HL-60/S4 (cell line): ENCODE data around the gene RUNX1.

Experiments
- in situ Hi-C: fragments of 300-500 bp; cut with MboI; formaldehyde crosslinking; loops from 2 replicates; pipeline ENCODE4 v1.14.3; 2022; ENCODE audit warnings: low sequenced_read_pairs

Gene RUNX1

DNA sequence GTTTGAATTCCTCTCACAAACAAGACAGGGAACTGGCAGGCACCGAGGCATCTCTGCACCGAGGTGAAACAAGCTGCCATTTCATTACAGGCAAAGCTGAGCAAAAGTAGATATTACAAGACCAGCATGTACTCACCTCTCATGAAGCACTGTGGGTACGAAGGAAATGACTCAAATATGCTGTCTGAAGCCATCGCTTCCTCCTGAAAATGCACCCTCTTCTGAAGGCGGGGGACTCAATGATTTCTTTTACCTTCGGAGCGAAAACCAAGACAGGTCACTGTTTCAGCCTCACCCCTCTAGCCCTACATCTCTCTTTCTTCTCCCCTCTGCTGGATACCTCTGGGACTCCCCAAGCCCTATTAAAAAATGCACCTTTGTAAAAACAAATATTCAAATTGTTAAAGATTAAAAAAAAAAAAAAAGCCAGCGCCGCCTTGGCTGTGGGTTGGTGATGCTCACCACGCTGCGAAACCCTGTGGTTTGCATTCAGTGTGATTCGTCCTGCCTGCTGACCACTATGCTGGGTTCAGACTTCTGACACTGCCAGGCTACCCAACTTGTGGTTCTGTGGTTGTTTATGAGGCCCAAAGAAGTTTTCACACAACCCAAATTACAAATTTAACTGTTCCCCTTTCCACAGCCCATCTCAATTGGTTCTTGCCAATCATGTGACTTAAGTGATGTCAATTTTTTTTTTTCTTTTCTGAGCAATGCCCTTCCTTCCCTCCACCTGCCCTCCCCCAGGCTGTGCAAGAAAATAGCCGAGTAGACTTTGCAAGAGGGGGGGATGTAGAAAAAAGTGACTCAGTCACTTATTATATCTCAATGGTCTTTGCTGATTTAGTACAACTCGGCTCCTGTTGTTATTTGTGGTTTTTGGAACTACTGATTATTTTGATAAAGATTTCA lies at the start of gene RUNX1:
RUNX1 (minus strand) TSS at position 597 of the 912 bp plus-strand sequence.
- in situ Hi-C loops: loop anchor here (10.0 kb wide), 1 partner anchor 144 kb away; no protein-coding TSS in a partner anchor

DNA sequence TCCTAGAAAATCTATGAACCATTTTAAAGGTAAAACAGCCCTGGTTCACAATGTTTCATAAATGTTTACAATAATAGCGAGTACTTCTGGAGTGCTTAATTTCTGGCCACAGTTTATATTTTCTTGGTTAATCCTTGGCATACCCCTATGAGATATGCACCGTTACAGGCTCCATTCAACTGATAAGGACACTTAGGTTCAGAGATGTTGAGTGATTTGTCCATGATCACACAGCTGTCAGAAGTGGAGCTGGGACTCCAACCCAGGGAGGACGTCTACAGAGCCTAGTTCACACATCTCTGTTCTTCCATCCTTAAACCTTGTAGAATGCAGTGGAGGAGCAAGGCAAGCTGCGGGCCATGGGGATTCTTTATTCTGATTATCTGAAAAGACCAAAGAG lies 48.4 kb upstream of the RUNX1 start:
- in situ Hi-C loops: no loop called here

DNA sequence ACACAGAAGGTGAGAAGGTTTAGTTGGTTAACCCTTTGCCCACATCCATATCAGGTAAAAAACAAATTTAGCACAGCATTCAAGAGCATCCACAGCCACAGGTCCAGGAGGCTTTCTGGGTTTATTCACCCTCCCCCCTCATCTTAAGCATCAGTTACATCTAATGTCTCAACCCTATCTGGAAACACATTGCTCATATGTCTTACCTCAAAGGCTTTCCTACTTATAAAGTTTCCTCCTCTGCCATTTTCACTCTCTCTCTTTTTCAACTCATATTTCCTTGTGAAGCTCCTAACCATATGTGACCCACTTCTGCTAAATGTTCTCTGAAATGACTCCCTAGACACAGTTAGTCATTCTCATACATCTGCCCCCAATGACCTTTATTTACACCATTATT lies 47.9 kb upstream of the RUNX1 start:
- in situ Hi-C loops: no loop called here

GRCh38 chr21:35095859-35096291 lies 46.8 kb upstream of the RUNX1 start:
- in situ Hi-C loops: no loop called here

- in situ Hi-C loops: no loop called here
Measured at GRCh38 chr21:35093514-35093913, 44.4 kb upstream of the RUNX1 start.

GRCh38 chr21:35091496-35091895 lies 42.4 kb upstream of the RUNX1 start:
- in situ Hi-C loops: no loop called here

DNA sequence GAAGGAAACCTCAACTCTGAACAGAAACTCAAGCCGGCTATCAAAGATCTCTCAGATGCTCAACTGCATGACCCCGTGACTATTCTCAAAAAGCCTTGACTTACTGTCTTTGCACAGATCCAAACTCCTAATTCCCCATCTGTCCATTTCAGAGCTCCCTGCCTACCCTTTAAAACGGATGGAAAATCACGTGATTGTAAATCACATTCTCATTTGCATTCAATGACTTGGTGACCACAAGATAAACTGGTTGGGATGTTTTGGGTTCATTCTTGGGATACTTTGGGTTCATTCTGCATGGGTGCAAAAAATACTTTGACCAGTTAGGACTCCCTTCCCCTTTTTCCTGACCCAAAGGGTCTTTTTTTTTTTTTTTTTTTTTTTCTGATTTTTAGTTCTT lies 41.3 kb upstream of the RUNX1 start:
- in situ Hi-C loops: no loop called here

GRCh38 chr21:35088319-35088771 lies 39.2 kb upstream of the RUNX1 start:
- in situ Hi-C loops: no loop called here

- in situ Hi-C loops: no loop called here
Measured at GRCh38 chr21:35086357-35086756, 37.3 kb upstream of the RUNX1 start.

DNA sequence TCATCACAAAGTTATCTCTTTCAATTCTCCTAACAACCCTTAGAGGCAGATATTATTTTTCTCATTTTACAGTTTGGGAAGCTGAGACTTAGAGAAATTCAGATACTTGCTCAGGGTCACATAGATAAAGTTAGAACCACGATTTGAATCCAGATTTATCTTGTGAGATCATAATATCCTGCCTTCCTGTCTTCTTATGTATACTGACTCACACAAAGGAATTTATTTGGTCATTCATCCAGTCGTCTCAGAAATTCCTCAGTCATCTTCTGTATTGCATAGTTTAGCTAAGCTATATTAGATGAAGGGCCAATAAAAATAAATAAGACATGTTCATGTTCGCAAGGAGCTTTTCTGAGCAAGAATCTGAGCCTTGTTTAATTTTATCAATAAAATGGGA lies 35.8 kb upstream of the RUNX1 start:
- in situ Hi-C loops: no loop called here

GRCh38 chr21:35083246-35083645 lies 34.1 kb upstream of the RUNX1 start:
- in situ Hi-C loops: no loop called here

DNA sequence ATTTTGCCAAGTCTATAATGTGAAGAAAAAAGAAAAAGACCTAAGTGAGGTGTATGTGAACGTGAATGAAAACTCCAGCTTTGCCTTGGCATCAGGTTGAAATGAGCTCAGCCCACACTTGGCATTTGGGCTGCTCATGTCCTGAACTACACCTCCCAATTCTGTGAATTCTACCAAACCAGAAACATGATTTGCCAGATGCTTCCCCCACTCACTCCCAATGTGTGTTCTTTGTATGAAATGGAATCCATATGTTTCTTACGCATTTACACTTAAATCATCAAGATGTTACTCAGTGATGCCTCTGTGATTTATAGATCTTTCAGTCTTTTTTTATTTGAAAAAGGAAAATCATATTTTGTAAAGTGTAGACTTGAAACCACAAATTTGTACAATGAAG lies 32.8 kb upstream of the RUNX1 start:
- in situ Hi-C loops: no loop called here

DNA sequence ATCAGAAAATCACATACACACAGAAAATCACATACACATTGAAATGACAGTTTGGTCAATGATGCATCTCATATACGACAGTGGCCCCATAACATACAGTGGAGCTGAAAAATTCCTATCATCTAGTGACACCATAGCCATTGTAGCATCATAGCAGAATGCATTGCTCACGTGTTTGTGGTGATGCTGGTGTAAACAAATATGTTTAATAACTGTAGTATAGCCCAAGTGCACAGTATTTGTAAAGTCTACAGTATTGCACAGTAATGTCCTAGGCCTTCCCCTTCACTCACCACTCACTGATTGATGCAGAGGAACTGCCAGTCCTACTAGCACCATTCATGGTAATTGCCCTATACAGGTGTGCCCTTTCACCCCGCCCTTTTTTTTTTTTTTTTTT lies 30.1 kb upstream of the RUNX1 start:
- in situ Hi-C loops: no loop called here

DNA sequence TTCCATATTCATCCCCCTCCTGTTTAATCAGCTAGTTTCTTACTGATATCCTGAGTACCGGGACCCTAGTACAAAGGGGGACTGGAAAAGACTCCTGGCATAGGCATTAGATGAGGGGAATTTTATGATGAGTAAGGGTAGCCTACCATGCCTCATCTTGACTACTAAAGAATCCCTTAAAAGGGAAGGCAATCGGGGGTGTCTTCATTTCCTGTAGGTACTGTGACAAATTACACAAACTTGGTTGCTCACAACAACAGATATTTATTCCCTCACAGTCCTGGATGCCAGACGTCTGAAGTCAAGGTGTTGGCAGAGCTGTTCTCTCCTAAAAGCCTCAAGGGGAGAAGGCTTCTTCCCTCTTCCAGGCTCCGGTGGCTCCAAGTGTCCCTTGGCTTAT lies 28.9 kb upstream of the RUNX1 start:
- in situ Hi-C loops: no loop called here

DNA sequence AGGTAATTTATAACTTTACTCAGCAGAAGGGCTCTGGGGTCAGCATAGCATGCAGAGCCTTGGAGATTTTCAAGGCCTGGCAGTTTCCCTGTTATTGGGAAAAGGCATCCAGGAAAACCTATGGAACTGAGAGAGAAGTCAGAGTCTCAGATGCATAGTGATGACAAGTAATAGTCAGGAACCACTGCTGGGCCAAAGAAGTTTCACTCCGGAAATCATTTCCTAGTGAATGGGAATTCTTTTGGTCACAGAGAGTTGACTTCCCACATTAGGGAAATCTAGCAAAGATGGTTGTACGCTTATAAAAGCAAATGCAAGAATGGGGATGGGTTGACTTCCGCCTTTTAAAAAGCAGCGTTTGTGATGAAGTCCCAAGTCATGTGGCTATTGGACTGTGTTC lies 28.4 kb upstream of the RUNX1 start:
- in situ Hi-C loops: no loop called here

GRCh38 chr21:35075546-35075945 lies 26.4 kb upstream of the RUNX1 start:
- in situ Hi-C loops: no loop called here

GRCh38 chr21:35072960-35073359 lies 23.9 kb upstream of the RUNX1 start:
- in situ Hi-C loops: no loop called here

DNA sequence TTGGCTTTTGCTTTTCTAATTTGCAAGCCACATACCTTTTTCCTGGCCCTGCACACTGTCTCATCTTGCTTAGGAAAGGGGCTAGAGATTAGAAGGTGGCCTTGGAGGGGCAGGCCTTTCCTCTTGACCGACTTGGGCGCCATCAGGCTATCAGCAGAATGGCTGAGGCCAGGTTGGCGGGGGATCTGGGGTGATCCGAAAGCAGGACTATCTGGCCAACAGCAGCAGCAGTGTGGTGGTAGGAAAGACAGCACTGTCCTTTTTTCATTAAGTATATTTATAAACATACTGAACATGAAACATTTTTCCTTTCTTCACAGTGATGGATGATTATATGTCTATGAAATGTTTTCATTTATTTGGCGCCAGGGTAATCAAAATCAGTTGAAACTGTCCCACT lies 23.5 kb upstream of the RUNX1 start:
- in situ Hi-C loops: no loop called here

DNA sequence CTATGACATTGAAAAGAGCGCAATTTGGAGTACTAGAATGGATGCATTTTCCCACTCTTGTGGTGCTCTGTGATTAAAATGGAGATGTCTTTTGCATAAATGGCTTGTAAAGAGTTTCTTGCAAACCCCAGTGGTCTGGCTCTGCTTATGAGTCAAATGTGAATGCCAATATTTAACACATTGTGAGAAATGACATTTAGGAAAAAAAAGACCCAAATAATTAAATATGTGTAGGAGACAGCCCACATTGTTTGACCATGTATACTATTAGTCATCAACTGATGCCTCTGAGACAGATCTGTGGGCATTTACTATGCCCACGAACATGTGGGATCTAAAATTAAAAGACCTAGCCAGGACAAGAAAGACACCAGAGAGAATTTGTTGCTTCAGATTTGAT lies 22.2 kb upstream of the RUNX1 start:
- in situ Hi-C loops: no loop called here

DNA sequence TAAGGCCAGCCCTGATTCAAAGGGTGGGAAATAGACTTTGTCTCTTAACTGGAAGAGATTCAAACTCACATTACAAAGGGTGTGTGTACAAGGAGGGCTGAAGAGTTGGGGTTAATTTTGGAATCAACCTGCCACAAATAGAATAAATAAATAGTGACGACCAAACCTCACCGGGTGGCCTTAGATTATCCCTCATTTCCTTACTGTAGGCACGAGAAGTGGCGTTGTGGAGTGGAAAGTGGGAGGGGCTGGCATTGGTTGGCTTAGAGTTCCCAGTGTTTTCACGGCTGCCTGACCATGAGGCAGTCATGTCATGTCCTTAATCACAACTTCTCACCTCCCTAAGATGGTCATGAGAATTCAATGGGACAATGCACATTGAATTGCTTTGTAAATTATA lies 21.3 kb upstream of the RUNX1 start:
- in situ Hi-C loops: no loop called here

GRCh38 chr21:35066824-35067223 lies 17.7 kb upstream of the RUNX1 start:
- in situ Hi-C loops: no loop called here

DNA sequence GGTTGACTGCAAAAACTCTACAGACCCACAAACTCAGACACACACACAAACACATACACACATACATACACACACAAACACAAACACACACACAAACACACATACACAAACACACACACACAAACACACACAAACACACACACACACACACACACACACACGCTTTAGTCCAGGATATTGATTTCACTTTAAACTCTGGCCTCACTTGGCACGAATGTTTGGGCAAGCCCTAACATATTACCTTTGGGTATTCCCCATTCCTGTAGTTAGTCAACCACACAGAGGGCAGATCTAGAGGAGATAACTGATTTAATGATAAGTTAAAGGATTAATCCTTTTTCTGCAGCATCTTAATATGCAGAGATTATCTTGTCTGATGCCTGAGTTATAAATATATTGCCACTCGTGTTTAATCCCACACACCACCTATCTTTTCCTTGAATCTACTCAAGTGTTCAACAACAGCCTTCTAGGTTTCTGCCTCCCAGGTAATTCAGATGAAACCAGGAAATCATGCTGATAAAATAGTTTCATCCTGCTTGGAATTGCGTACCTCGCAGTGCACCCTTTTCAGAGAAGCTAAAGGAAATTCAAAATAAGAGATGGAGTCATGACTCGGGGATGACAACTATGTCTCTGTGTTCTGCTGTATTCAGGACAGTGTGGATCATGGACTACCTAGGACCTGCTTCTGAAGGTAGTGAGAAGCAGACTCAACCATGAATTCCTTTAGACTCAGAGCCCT lies 14.5 kb upstream of the RUNX1 start:
- in situ Hi-C loops: no loop called here
